Measurements from ENCODE around the gene BLTP3B. TPM values are rescaled to one million over a fixed set of nuclear protein-coding genes. Genes with fewer than 3 reads are reported as not detected.

Gene BLTP3B
- polyA plus RNA-seq, 1 donor = 15.1 TPM

GRCh38 chr12:100164153-100164704 lies 21.6 kb upstream of the BLTP3B start:
- no peak for DNase-seq (ENCODE audit: low read depth)

- no peak for DNase-seq (ENCODE audit: low read depth)
Measured at GRCh38 chr12:100163416-100164152, 20.9 kb upstream of the BLTP3B start.

DNA sequence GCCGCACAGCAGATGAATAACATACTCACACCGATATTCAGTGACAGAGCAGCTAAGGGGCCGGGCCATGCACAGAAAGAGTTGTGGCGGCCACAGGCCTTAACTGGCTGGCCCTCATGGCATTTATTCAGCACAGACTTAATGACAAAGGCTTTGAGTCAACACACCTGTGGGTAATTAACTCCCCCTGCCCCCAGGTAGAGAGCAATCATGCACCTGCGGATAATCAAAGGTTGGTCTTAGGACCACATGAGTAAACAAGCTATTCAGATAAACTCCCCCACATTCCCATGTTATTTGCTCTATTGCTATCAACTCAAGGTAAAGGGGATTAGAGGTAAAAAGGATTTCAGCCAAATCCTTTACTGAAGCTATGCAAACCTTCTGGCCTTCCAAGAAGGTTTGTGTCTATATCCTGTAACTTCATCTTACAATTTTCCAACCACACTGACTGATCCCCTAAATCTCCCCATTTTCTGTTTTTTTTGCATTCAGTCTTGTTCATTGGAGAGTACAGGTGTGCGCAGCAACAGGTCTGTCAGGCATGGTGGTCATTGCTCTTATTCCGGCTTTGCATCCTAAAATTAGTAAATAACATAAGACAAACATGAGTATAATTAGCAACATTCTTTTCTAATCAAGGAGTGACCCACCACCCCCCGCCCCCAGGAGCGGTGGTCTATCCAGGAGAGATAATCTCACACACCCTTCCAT lies 16.9 kb upstream of the BLTP3B start:
- no peak for DNase-seq (ENCODE audit: low read depth)

- DNase-seq (ENCODE audit: low read depth) = no peak
Measured at GRCh38 chr12:100158535-100158934, 15.9 kb upstream of the BLTP3B start.

GRCh38 chr12:100157427-100157821 lies 14.8 kb upstream of the BLTP3B start:
- DNase-seq (ENCODE audit: low read depth) = no peak

DNA sequence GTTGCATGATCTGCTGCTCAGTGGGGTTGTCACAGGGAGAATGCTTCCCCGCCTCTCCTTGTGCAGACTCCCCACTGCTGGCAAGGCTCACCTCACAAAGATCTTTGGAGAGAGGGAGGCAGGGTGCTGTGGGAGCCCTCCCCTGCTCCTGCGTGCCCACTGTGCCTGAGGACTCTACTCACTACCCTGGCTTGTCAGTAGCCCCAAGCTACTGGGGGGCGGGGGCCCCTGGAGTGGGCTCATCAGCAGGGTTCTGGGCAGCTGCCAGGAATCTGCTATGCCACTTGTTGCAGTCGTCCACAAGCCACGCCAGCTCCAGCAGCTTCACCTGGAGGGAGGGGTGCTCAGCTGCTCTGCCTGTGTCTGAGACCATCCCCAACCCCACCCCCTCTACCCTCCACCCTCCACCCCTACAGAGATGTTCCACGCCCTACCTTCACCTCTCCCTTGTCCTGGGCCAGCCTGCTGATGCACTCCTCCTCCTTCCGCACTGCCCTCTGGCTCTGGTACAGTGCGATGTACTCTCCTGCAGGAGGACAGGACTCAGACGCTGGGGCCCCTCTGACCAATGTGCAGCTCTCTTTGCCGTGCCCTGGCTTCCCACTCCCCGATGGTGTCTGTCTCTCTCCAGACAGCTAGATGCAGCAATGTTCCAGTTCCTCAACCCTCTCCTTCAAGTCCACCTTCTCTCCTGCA lies 14.2 kb upstream of the BLTP3B start:
- DNase-seq (ENCODE audit: low read depth) = no peak

GRCh38 chr12:100154474-100155247 lies 12.0 kb upstream of the BLTP3B start:
- DNase-seq (ENCODE audit: low read depth) = no peak

- DNase-seq (ENCODE audit: low read depth) = no peak
Measured at GRCh38 chr12:100153131-100153530, 10.5 kb upstream of the BLTP3B start.

DNA sequence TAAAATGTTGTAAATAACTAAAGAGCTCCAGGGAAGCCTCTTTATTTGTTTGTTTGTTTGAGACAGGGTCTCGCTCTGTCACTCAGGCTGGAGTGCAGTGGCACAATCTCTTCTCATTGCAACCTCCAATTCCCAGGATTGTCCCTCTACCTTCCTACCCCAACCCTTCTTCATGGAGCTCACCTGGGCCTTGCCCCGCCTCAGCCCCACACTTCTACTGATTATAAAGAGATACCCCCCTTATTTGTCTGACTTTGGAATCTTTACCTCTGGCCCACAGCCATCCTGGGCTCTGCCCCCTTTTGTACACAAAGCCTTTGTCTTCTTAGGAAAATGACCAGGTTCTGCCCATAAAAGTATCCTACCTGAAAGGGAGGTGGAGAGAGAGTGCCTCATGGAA lies 9.1 kb upstream of the BLTP3B start:
- no peak for DNase-seq (ENCODE audit: low read depth)

- no peak for DNase-seq (ENCODE audit: low read depth)
Measured at GRCh38 chr12:100146252-100146651, 3.6 kb upstream of the BLTP3B start.

- no peak for DNase-seq (ENCODE audit: low read depth)
Measured at GRCh38 chr12:100145643-100146042, 3.0 kb upstream of the BLTP3B start.

DNA sequence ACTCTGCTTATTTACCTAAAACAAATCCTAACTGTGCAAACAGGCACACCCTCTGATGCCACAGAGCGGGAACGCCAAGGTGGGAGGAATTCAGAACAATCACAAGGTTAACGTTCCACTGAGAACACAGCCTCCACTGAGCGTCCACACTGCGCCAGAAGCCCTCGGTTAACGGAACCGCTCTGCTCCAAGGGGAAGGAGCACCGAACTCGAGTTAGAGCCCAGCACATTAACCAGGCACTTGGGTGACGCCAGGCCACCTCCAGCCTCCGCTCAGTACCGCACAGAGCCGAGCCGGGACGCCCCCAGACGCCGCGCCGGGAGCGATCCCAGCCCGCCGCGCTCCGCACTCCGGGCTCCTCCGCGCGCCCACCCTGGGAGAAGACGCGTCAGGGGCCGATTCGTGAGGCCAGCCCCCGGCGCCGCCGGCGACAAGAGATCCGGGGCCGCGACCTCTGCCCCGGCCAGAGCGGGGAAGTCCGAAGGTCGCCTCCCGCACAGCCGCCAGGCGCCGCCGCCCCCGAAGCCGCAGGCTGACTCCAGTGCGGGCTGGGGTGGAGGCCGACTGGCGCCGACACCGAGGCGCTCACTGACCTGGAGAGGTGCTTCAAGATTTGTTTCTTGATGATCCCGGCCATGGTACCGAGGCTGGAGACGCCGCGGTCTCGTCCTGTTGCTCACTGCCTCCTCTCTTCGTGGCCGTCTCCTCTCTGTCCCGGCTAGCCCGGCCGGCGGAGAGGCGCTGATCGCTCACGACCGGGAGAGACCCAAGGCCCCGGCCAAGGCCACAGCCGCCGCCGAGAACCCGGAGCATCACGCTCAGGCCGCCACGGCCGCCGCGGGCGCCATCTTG lies 450 bp downstream of the BLTP3B start:
- DNase-seq (ENCODE audit: low read depth) = no peak

GRCh38 chr12:100141666-100141997 lies 1.0 kb downstream of the BLTP3B start:
- DNase-seq (ENCODE audit: low read depth) = peak; percentile 64

GRCh38 chr12:100138803-100139098 lies 3.9 kb downstream of the BLTP3B start:
- no peak for DNase-seq (ENCODE audit: low read depth)

DNA sequence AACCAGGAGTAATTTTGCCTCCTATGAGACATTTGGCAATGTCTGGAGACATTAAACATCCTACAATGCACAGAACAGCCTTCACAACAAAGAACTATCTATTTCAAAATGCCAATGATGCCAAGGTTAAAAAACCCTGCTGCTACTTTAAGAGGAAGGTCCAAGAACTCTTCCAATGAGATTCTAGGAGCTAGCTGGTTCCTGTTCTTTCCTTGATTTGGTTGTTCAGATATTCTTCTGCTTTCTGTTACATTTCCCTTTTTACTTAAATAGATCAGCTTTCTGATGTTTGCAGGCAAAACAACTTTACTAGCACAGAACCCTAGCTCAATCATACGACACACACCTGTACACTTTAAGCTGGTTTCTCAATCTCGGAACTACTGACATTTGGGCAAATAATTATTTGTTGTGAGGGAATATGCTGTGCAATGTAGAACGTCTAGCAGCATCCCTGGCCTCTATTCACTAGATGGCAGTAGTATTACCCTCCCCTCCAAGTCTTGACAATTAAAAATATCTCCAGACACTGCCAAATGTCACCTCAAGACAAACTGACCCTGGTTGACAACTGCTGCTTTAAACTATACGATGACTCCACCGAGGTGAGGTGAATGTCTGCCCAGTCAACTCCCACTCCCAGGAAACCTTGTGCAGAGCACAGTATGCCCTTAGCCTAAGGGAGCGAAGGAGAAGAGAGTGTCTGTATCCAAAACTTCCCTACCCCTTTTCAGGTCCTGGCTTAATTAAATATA lies 4.4 kb downstream of the BLTP3B start:
- DNase-seq (ENCODE audit: low read depth) = no peak

DNA sequence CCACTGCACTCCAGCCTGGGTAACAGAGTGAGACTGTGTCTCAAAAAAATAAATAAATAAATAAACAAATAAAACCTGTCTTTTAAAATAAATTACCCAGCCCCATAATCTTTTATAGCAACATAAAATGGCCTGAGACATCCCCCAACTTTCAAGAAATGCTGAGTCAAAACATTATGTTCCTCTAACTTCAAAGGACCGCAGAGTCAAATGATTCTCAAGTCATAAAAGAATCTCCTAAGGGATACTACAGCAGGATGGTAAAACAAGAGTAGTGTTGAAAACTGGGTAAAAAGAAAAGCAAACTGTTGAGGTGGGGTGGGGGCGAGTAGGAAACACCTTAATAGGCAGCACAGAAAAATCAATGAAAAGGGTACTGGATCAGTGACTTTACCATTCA lies 9.5 kb downstream of the BLTP3B start:
- no peak for DNase-seq (ENCODE audit: low read depth)

DNA sequence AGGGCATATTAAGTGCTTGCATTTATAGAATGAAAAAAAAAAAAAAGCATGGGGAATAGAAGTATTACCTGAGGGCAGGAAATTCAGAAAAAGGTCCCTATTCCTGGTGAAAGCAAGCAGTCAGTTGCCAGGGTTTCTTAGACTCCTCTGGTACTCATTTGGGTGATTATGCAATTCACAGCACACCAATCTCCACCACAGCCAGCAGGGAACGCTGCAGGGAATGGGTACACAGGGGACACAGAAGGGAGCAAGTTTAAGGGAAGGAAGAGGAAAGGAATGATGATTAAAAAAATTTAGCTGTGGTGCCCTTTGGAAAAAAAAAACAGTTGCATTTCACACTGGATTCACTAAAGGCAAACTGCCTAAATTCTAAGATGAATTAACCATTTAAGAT lies 14.2 kb downstream of the BLTP3B start:
- DNase-seq (ENCODE audit: low read depth) = no peak

- no peak for DNase-seq (ENCODE audit: low read depth)
Measured at GRCh38 chr12:100127766-100128511, 14.7 kb downstream of the BLTP3B start.

- DNase-seq (ENCODE audit: low read depth) = no peak
Measured at GRCh38 chr12:100123316-100124095, 19.2 kb downstream of the BLTP3B start.
